ENCODE measurements around the gene C2CD4D. TPM values are rescaled to one million over a fixed set of nuclear protein-coding genes. Genes with fewer than 3 reads are reported as not detected.

C2CD4D gene
- total RNA-seq, 1 experiment from 2014 or later, result 0.79 TPM

GRCh38 chr1:151859891-151860293 lies 20.3 kb upstream of the C2CD4D start:
- WGBS (ENCODE audit: extremely low coverage, insufficient read length, low lambda C conversion rate), result no CpG with 5 or more reads among the region's 6 CpGs
- TF ChIP-seq, protein P1, sequence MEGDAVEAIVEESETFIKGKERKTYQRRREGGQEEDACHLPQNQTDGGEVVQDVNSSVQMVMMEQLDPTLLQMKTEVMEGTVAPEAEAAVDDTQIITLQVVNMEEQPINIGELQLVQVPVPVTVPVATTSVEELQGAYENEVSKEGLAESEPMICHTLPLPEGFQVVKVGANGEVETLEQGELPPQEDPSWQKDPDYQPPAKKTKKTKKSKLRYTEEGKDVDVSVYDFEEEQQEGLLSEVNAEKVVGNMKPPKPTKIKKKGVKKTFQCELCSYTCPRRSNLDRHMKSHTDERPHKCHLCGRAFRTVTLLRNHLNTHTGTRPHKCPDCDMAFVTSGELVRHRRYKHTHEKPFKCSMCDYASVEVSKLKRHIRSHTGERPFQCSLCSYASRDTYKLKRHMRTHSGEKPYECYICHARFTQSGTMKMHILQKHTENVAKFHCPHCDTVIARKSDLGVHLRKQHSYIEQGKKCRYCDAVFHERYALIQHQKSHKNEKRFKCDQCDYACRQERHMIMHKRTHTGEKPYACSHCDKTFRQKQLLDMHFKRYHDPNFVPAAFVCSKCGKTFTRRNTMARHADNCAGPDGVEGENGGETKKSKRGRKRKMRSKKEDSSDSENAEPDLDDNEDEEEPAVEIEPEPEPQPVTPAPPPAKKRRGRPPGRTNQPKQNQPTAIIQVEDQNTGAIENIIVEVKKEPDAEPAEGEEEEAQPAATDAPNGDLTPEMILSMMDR (conservative IDR thresholded peaks at IDR 0.05), result no peak
- Histone ChIP-seq H3K14ac (ENCODE audit: insufficient read depth, low read length) (no peak overlapping the region), H3K27ac (ENCODE audit: insufficient read length, low read depth, low read length) (no peak overlapping the region), H3K27me3 (ENCODE audit: insufficient read depth, low read length) (peaks cover 39% of the 10 kb centered on the region), H3K23ac (ENCODE audit: insufficient read length, low read depth, low read length) (no peak overlapping the region), H3K79me2 (ENCODE audit: insufficient read depth, low read length) (no peaks in the 10 kb centered on the region), H2BK5ac (ENCODE audit: insufficient read length, low read length) (no peak overlapping the region), H4K20me1 (ENCODE audit: control insufficient read depth, insufficient read depth, insufficient read length) (no peaks in the 10 kb centered on the region), H3K4me1 (ENCODE audit: insufficient read depth, low read length) (no peaks in the 10 kb centered on the region; the same call in 1 of the 2 replicates), H3K79me1 (ENCODE audit: insufficient read depth, low read depth, low read length, poor library complexity, severe bottlenecking) (no peaks in the 10 kb centered on the region), H2AFZ (ENCODE audit: low read length) (no peak overlapping the region), H3K9me3 (ENCODE audit: control insufficient read depth, low read depth, low read length) (no peaks in the 10 kb centered on the region), H2BK120ac (ENCODE audit: low read depth, low read length, poor library complexity, severe bottlenecking) (no peak overlapping the region), H4K8ac (replicated peaks; ENCODE audit: insufficient read length, low read depth, low read length) (no peak overlapping the region), H3T11ph (ENCODE audit: low read length) (no peak overlapping the region), H2BK15ac (ENCODE audit: low read depth, low read length) (no peak overlapping the region), H4K5ac (ENCODE audit: insufficient read length, low read depth, low read length) (no peak overlapping the region), H3K4ac (ENCODE audit: low read depth, low read length) (no peak overlapping the region), H3K56ac (ENCODE audit: insufficient read length, low read depth, low read length) (no peak overlapping the region), H3K18ac (ENCODE audit: insufficient read length, low read depth, low read length) (no peak overlapping the region), H3K23me2 (ENCODE audit: insufficient read length, low read depth, low read length, poor library complexity, severe bottlenecking) (no peaks in the 10 kb centered on the region), H2BK12ac (ENCODE audit: insufficient read length, low read depth, low read length) (no peak overlapping the region), H3K4me2 (ENCODE audit: insufficient read depth, insufficient read length, low read length) (no peak overlapping the region), H4K91ac (ENCODE audit: insufficient read length, low read depth, low read length) (no peak overlapping the region), H2AK5ac (ENCODE audit: insufficient read length, low read length) (no peak overlapping the region), H2BK20ac (ENCODE audit: low read depth, low read length, poor library complexity, severe bottlenecking) (no peak overlapping the region), H3K9ac (ENCODE audit: extremely low read depth, insufficient read length, low read length) (no peak overlapping the region)
- H3K4me1 Mint-ChIP-seq, result peaks cover 19 to 25% of the 10 kb centered on the region in 2 experiments
- H3K4me3 Mint-ChIP-seq, result no peak overlapping the region
- no peaks in the 10 kb centered on the region for H3K36me3 Mint-ChIP-seq (ENCODE audit: insufficient read depth in 1 of 3, low read depth in 3 of 3)
- H3K9me3 Mint-ChIP-seq, result no peaks in the 10 kb centered on the region; a peak in 1 of 5 replicates
- no peak for DNase-seq
- no peak overlapping the region for H3K27ac Mint-ChIP-seq
- H3K27me3 Mint-ChIP-seq (ENCODE audit: low read depth), result peaks cover 99% of the 10 kb centered on the region

Measured in H9 (cell line).